HG02571 (cell line): ENCODE results near the gene MYL12A.
"Not testable (repeated sequence)": the region's sequence is repeated elsewhere in the genome, so short reads cannot be mapped to it uniquely, and the experiment has no call there.

Source experiments
- ATAC-seq: cut with Tn5 transposase; IDR thresholded peaks from one replicate; pipeline ENCODE4 v1.9.1; 2021; ENCODE audit warnings: mild to moderate bottlenecking, moderate library complexity; ENCODE audit not compliant: unreplicated experiment

Gene MYL12A

DNA sequence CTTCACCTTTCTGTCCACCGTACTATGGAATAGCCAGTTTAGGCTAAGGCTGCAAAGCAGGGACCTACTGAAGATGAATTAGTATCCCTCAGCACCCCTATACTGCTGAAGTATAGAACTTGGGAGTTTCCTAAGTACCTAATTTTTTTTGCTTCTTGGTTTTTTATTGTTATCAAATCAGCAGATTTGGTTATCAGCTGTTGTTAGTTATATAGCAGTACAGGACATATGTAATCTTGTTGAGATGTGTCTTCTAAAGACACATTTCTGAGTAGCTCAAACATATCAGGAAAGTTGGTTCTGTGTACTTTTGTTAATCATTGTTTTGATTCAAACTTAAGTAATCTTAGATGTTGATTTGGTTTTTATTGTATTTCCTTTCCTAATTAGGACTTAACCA lies 5.2 kb downstream of the MYL12A start:
- no peak for ATAC-seq

DNA sequence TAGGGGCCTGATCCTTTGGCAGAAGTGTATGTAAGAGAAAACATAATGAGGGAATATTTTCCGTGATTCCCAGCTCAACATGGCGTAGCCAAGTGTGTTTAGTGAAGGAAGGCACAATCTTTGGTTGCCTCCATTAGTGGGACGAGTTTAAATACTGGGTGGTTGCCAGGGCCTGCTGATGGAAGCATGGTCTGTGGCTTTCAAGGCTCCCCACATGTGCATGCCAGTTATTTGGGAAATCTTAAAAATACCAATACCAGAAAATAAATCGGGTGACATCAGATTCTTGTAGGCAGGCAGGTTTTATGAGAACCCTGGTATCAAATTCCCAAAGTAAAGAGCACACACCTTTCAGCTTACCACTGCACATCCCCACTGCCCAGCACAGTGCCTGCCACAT lies 7.1 kb downstream of the MYL12A start:
- no peak for ATAC-seq

DNA sequence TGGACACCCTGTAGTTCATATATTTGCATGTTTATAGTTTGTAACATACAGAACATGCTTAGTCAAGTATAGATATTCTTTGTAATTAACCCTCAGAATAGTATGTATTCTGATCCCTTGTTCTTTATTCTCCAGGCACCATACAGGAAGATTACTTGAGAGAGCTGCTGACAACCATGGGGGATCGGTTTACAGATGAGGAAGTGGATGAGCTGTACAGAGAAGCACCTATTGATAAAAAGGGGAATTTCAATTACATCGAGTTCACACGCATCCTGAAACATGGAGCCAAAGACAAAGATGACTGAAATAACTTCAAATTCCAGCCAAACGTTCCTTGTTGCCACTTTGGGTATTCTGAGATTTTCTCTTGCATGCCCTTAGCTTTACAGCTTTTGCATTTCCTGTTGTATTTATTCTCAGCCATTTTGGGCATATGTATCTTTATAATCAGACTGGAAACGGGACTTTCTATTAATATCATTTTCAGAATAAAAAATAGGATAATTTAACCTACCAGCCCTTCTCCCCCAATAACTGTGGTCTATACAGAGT lies 8.1 kb downstream of the MYL12A start:
- no peak for ATAC-seq

- ATAC-seq = no peak
Measured at GRCh38 chr18:3256693-3257626, 9.4 kb downstream of the MYL12A start.

- no peak for ATAC-seq
Measured at GRCh38 chr18:3257627-3258120, 10.1 kb downstream of the MYL12A start.

GRCh38 chr18:3260995-3261372 lies 13.4 kb downstream of the MYL12A start:
- ATAC-seq = no peak

GRCh38 chr18:3261373-3262233 lies 14.0 kb downstream of the MYL12A start, which contains the start of gene MYL12B:
Gene MYL12B, plus strand, starts transcription at chr18:3262133. Its CDS starts 10,766 bp downstream, at chr18:3272899.
- ATAC-seq = peak; percentile 82

DNA sequence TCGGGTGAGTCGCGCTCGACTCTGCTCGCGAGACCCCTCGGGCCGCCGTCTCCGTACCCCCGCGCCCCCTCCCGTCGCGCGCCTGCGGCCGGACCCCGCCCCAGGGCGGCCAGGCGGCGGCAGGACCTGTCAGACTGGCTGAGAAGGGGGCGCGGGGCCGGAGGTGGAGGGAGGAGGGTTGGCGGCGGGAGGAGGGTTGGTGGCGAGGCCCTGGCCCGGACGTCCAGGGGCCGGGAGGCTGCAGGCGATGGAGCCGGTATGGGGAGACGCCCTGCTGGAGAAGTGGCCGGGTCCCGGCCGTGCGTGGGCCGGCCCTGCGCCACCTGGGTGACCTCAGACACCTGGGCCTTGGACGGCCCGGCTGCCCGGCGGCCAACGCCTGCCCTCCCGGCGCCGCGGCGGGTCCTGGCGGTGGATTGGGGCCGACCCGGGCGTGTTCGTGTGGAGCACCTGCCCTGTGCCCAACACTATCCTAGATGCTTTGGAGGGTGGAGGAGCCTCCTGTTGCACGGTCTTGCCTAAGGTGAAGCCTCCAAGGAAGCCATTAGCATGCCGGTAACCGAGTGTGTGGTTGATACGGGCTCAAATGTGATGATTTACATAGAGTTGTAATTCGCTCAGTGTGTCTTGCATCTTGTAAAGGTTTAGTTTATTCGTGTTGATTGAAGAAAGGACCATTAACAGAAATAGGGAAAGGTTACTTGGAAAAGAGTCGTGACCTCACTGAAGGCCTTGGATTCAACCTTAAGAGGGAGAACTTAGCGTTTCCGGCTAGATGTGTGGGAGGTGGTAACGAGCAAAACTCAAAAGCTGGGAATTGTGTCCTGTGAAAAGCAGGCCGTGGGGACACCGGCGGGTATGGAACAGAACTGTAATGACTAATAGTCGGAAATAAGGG lies 14.9 kb downstream of the MYL12A start:
- peak; percentile 38 for ATAC-seq

GRCh38 chr18:3263132-3263700 lies 15.6 kb downstream of the MYL12A start:
- no peak for ATAC-seq

- no peak for ATAC-seq
Measured at GRCh38 chr18:3264362-3264761, 16.8 kb downstream of the MYL12A start.

DNA sequence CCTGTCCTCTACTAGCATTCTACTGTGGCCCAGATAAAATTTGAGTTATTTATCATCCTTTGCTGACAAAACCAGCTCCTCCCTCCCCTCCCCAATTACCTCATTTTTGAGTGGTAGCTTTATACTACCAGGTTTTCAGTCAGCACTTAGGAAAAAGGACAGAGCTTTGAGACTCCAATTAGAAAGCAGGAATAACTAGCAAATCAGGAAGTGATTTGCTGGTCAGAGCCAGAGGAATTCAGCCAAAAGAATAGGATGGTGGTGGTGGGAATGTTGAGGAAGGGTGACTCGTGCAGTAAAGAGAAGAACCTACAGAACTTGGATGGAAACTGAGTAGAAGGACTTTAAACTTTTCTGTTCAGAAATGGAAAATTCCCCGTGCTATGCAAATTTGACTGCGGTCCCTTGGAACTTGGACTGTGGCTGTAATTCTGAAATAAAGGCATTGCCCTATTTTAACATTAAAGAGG lies 18.0 kb downstream of the MYL12A start:
- ATAC-seq = no peak

GRCh38 chr18:3266062-3266608 lies 18.5 kb downstream of the MYL12A start:
- ATAC-seq = no peak

DNA sequence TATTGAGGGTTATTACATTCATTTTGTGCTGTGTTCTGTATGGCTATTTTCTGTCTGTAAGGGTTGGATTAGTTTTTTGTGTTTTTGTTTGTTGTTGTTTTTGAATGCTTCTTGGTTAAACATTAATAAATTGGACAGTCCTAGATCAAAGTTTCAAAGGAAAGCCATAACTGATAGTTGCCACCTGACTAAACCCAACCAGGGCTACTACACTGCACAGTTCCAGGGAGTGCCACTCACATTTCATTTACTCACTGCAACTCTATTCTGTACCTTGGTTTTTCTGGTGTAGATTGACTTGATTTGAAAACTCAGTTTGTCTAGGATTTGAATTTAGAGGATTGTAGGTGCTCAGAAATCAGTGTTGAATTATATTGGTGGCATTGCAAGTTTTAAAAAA lies 20.7 kb downstream of the MYL12A start:
- no peak for ATAC-seq

DNA sequence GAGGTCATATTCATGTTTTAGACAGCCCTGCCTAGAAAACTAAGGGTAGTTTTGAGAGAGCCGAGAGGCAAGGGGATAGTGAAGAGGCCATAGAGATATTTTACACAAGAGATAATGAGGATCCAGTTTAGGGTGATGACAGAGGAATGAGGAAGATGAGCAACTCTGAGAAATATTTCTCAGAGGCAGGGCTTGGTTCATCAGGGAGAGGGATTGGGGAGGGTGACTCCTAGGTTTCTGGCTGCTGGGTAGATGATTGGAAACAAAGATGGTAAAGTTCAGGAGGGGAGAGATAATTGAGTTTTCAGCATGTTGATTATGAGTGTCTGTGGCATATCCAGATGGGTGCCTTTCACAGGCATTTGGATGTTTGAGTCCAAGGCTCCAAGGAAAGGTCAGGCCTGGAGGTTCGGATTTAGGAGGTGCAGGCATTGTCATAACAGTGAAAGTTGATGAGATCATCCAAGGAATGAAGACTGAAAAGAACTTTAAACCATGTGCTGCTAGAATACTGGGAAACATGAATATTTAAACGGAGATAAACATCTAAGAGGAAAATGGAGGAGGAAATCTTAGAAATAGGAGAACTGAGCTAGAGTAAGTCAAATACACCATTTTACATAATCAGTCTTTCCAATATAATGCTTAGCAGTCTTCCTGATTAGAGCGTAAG lies 21.8 kb downstream of the MYL12A start:
- ATAC-seq = no peak

- ATAC-seq = no peak
Measured at GRCh38 chr18:3269914-3270299, 22.3 kb downstream of the MYL12A start.

DNA sequence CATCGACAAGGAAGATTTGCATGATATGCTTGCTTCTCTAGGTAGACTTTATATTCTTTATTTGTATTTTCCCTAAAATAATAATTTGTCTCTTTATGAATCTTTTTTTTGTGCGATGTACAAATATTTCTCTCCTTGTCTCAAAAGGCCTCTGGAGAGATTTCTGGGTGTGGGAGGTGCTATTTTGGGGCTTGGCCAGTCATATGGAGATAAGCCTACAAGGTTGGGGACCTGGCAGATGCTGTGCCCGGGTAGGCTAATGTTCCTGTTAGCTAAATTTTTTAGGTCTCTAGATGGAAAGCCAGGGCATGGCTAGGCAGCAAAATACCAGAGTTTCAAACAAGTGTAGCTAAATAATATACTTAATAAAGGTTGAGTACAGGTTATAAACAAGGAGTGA lies 25.4 kb downstream of the MYL12A start:
- no peak for ATAC-seq

GRCh38 chr18:3277643-3278213 lies 30.1 kb downstream of the MYL12A start:
- not testable (repeated sequence) for ATAC-seq
